SK-N-SH treated with all-trans-retinoic acid at 6 μM for 48 hours (cell line): ENCODE results near the gene EPHB2.

ENCODE experiments used
- ATAC-seq: fragments of 200-7000 bp; cut with Tn5 transposase; 3 replicates; pipeline ENCODE4 v1.9.1; 2020; ENCODE audit warnings: mild to moderate bottlenecking, moderate library complexity
- BACH2 ChIP-seq: fragments of 250-450 bp; sonication (Bioruptor Pico); IDR thresholded peaks from 2 replicates; pipeline ENCODE4 v1.9.0; 2021; ENCODE audit warnings: mild to moderate bottlenecking, borderline replicate concordance
- CSDC2 ChIP-seq: fragments of 250-450 bp; sonication (Bioruptor Pico); IDR thresholded peaks from 2 replicates; pipeline ENCODE4 v1.5.0; 2020; ENCODE audit warnings: mild to moderate bottlenecking, moderate library complexity
- ESRRG ChIP-seq: fragments of 250-450 bp; sonication (Bioruptor Pico); IDR thresholded peaks from 2 replicates; pipeline ENCODE4 v1.6.1; 2021; ENCODE audit warnings: mild to moderate bottlenecking
- GLIS3 ChIP-seq: fragments of 250-450 bp; sonication (Bioruptor Pico); IDR thresholded peaks from 2 replicates; pipeline ENCODE4 v1.5.0; 2020; ENCODE audit warnings: mild to moderate bottlenecking, moderate library complexity
- ISL1 ChIP-seq: fragments of 250-450 bp; sonication (Bioruptor Pico); IDR thresholded peaks from 2 replicates; pipeline ENCODE4 v2.1.2; 2022; ENCODE audit warnings: mild to moderate bottlenecking, moderate library complexity
- OSR1 ChIP-seq: fragments of 250-450 bp; sonication (Bioruptor Pico); IDR thresholded peaks from 2 replicates; pipeline ENCODE4 v1.8.0; 2022; ENCODE audit warnings: moderate library complexity, mild to moderate bottlenecking, inconsistent platforms
- PPARA ChIP-seq: fragments of 250-450 bp; sonication (Bioruptor Pico); IDR thresholded peaks from 2 replicates; pipeline ENCODE4 v1.5.0; 2020; ENCODE audit warnings: mild to moderate bottlenecking, borderline replicate concordance
- TCF4 ChIP-seq: fragments of 250-450 bp; sonication (Bioruptor Pico); IDR thresholded peaks from 2 replicates; pipeline ENCODE4 v1.8.0; 2021; ENCODE audit warnings: mild to moderate bottlenecking, moderate library complexity, borderline replicate concordance
- TOX ChIP-seq: fragments of 250-450 bp; sonication (Bioruptor Pico); IDR thresholded peaks from 2 replicates; pipeline ENCODE4 v1.8.0; 2021; ENCODE audit warnings: mild to moderate bottlenecking, moderate library complexity, borderline replicate concordance
- TSHZ2 ChIP-seq: fragments of 250-450 bp; sonication (Bioruptor Pico); IDR thresholded peaks from 2 replicates; pipeline ENCODE4 v1.5.0; 2020; ENCODE audit warnings: mild to moderate bottlenecking, moderate library complexity
- ZC3H10 ChIP-seq: fragments of 250-450 bp; sonication (Bioruptor Pico); IDR thresholded peaks from 2 replicates; pipeline ENCODE4 v1.5.1; 2021; ENCODE audit warnings: mild to moderate bottlenecking, moderate library complexity
- ZFP3 ChIP-seq: fragments of 250-450 bp; sonication (Bioruptor Pico); IDR thresholded peaks from 2 replicates; pipeline ENCODE4 v1.5.0; 2020; ENCODE audit warnings: mild to moderate bottlenecking, moderate library complexity
- ZFP30 ChIP-seq: fragments of 450-650 bp; formaldehyde crosslinking; IDR thresholded peaks from 2 replicates; pipeline ENCODE4 v1.5.0; 2022; ENCODE audit warnings: mild to moderate bottlenecking, moderate library complexity
- ZNF565 ChIP-seq: fragments of 450-650 bp; formaldehyde crosslinking; conservative IDR thresholded peaks from 2 replicates; pipeline ENCODE4 v1.5.0; 2020; ENCODE audit warnings: low read depth, mild to moderate bottlenecking, moderate library complexity
- ZNF70 ChIP-seq: fragments of 450-650 bp; formaldehyde crosslinking; IDR thresholded peaks from 2 replicates; pipeline ENCODE4 v1.5.0; 2020; ENCODE audit warnings: mild to moderate bottlenecking, moderate library complexity
- ZNF8 ChIP-seq: fragments of 450-650 bp; formaldehyde crosslinking; IDR thresholded peaks from 2 replicates; pipeline ENCODE4 v1.5.0; 2020; ENCODE audit warnings: mild to moderate bottlenecking, moderate library complexity
- TF ChIP-seq, protein P1 (sequence below): fragments of 250-450 bp; sonication (Bioruptor Pico); IDR thresholded peaks from 2 replicates; pipeline ENCODE4 v1.8.0; 2021; ENCODE audit warnings: low read depth, mild to moderate bottlenecking, moderate library complexity, borderline replicate concordance
- TF ChIP-seq, protein P2 (sequence below): fragments of 250-450 bp; sonication (Bioruptor Pico); IDR thresholded peaks from 2 replicates; pipeline ENCODE4 v1.5.1; 2020; ENCODE audit warnings: low read depth, mild to moderate bottlenecking, moderate library complexity
- TF ChIP-seq, protein P3 (sequence below): fragments of 250-450 bp; sonication (Bioruptor Pico); IDR thresholded peaks from 2 replicates; pipeline ENCODE4 v1.8.0; 2020; ENCODE audit warnings: mild to moderate bottlenecking, moderate library complexity, borderline replicate concordance
- TF ChIP-seq, protein P4 (sequence below): fragments of 250-450 bp; sonication (Bioruptor Pico); IDR thresholded peaks from 2 replicates; pipeline ENCODE4 v1.5.1; 2021; ENCODE audit warnings: mild to moderate bottlenecking, moderate library complexity

The EPHB2 gene

DNA sequence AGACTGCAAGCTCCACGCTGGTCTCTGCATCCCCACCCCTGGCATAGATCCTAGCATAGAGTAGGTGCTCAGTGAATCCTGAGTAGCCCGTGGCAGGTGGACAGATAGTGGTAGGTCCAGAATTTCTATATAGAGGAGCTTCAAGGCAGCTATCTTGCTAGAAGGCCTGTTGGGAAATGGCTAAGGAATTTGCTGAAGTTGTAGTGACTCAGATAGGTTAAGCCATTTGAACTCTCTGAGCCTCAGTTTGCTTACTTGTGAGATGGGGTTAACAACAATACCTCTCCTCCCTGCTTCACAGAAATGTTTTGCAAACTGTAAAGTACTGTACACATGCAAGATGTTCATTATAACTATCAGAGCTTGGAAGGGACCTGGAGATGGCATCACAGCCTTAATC is 23.4 kb upstream of the EPHB2 start:
- TF ChIP-seq ZNF565 (CRISPR knock-in tag) (no peak), BACH2 (CRISPR knock-in tag) (no peak), ZC3H10 (CRISPR knock-in tag) (no peak), TOX (CRISPR knock-in tag) (no peak), ZNF70 (no peak), ZFP30 (CRISPR knock-in tag) (no peak), TSHZ2 (CRISPR knock-in tag) (no peak), OSR1 (CRISPR knock-in tag) (no peak), ISL1 (CRISPR knock-in tag) (no peak), PPARA (CRISPR knock-in tag) (no peak)
- TF ChIP-seq, protein P1, sequence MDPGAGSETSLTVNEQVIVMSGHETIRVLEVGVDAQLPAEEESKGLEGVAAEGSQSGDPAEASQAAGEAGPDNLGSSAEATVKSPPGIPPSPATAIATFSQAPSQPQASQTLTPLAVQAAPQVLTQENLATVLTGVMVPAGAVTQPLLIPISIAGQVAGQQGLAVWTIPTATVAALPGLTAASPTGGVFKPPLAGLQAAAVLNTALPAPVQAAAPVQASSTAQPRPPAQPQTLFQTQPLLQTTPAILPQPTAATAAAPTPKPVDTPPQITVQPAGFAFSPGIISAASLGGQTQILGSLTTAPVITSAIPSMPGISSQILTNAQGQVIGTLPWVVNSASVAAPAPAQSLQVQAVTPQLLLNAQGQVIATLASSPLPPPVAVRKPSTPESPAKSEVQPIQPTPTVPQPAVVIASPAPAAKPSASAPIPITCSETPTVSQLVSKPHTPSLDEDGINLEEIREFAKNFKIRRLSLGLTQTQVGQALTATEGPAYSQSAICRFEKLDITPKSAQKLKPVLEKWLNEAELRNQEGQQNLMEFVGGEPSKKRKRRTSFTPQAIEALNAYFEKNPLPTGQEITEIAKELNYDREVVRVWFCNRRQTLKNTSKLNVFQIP (CRISPR knock-in tag) = no peak
- TF ChIP-seq, protein P2, sequence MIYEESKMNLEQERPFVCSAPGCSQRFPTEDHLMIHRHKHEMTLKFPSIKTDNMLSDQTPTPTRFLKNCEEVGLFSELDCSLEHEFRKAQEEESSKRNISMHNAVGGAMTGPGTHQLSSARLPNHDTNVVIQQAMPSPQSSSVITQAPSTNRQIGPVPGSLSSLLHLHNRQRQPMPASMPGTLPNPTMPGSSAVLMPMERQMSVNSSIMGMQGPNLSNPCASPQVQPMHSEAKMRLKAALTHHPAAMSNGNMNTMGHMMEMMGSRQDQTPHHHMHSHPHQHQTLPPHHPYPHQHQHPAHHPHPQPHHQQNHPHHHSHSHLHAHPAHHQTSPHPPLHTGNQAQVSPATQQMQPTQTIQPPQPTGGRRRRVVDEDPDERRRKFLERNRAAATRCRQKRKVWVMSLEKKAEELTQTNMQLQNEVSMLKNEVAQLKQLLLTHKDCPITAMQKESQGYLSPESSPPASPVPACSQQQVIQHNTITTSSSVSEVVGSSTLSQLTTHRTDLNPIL (CRISPR knock-in tag) = no peak
- TF ChIP-seq, protein P3, sequence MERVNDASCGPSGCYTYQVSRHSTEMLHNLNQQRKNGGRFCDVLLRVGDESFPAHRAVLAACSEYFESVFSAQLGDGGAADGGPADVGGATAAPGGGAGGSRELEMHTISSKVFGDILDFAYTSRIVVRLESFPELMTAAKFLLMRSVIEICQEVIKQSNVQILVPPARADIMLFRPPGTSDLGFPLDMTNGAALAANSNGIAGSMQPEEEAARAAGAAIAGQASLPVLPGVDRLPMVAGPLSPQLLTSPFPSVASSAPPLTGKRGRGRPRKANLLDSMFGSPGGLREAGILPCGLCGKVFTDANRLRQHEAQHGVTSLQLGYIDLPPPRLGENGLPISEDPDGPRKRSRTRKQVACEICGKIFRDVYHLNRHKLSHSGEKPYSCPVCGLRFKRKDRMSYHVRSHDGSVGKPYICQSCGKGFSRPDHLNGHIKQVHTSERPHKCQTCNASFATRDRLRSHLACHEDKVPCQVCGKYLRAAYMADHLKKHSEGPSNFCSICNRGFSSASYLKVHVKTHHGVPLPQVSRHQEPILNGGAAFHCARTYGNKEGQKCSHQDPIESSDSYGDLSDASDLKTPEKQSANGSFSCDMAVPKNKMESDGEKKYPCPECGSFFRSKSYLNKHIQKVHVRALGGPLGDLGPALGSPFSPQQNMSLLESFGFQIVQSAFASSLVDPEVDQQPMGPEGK (CRISPR knock-in tag) = no peak
- no peak for ATAC-seq

- ATAC-seq = no peak
- TF ChIP-seq GLIS3 (CRISPR knock-in tag) (no peak), TOX (CRISPR knock-in tag) (no peak), ZNF8 (CRISPR knock-in tag) (no peak), TCF4 (CRISPR knock-in tag) (no peak), ZNF70 (no peak)
- TF ChIP-seq, all 23 proteins: peak for 0
Measured at GRCh38 chr1:22688466-22688865, 22.2 kb upstream of the EPHB2 start.

- TF ChIP-seq ZC3H10 (CRISPR knock-in tag) (no peak), ZFP3 (CRISPR knock-in tag) (0 out of 2 replicates have a peak, but pooled peaks have one; percentile 19)
- peak; percentile 94 for ATAC-seq
Measured at GRCh38 chr1:22689505-22689904, 21.1 kb upstream of the EPHB2 start.

DNA sequence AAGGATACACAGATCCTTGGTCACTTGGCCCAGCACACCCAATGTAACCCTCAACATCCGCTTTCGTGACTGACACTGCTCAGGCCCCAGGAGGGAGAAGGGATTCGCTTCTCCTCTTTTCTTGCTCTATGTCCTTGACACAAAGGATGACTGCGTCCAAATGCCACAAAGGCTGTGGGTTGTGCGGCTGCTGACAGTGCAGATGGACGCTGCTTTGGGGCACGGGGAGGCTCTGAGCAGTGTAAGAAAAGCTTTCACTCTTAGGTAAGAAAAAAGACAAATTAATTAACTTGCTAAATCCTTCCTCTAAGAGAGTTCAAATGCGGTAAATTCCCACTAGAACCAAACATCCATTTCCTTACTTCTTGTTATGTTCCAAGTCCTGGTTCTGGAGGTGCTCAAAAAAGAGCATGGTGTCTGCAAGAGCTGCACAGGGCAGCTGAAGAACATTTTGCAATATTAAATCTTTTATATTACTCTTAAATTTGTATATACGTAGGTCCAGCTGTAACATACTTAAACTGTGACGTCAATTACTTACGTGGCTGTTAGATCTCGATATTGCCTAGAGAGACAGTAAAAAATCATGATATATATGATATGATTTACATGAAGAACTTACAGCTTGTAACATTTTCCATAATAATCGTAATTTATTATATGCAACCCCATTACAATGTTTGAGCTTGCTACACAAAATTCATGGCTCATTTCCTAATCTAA is 19.4 kb upstream of the EPHB2 start:
- no peak for ATAC-seq
- no peak for TF ChIP-seq ESRRG
- TF ChIP-seq ZNF8 (CRISPR knock-in tag) = no peak
- no peak for TF ChIP-seq ZNF70
- no peak for TF ChIP-seq BACH2 (CRISPR knock-in tag)
- no peak for TF ChIP-seq CSDC2 (CRISPR knock-in tag)
- no peak for TF ChIP-seq ZNF565 (CRISPR knock-in tag)
- TF ChIP-seq, protein P1 (CRISPR knock-in tag) = no peak
- TF ChIP-seq, protein P2 (CRISPR knock-in tag) = no peak
- TF ChIP-seq ZC3H10 (CRISPR knock-in tag) = no peak
- TF ChIP-seq GLIS3 (CRISPR knock-in tag) = no peak
- TF ChIP-seq, protein P4, sequence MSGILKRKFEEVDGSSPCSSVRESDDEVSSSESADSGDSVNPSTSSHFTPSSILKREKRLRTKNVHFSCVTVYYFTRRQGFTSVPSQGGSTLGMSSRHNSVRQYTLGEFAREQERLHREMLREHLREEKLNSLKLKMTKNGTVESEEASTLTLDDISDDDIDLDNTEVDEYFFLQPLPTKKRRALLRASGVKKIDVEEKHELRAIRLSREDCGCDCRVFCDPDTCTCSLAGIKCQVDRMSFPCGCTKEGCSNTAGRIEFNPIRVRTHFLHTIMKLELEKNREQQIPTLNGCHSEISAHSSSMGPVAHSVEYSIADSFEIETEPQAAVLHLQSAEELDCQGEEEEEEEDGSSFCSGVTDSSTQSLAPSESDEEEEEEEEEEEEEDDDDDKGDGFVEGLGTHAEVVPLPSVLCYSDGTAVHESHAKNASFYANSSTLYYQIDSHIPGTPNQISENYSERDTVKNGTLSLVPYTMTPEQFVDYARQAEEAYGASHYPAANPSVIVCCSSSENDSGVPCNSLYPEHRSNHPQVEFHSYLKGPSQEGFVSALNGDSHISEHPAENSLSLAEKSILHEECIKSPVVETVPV = no peak
- no peak for TF ChIP-seq TCF4 (CRISPR knock-in tag)
- TF ChIP-seq ZFP3 (CRISPR knock-in tag) = no peak
